Skin epidermis (tissue), 12 donors: ENCODE data around the gene CCDC74B.
"Not testable (repeated sequence)": the region's sequence is repeated elsewhere in the genome, so short reads cannot be mapped to it uniquely, and the experiment has no call there.

Source experiments
- H3K27ac ChIP-seq, 21 experiments: fragments of 200-600 bp; sonication (generic) in 11 of 21; one replicate each; pipeline ENCODE4 v1.5.0; 2020; ENCODE audit warnings: mild to moderate bottlenecking in 3 of 21, inconsistent platforms in 2 of 21, moderate library complexity in 2 of 21
- H3K4me3 ChIP-seq, 7 experiments: fragments of 200-600 bp; sonication (generic) in 2 of 7; one replicate each; pipeline ENCODE4 v1.5.0; 2020; ENCODE audit warnings: inconsistent platforms in 2 of 7, mild to moderate bottlenecking in 2 of 7, moderate library complexity in 1 of 7

The CCDC74B gene

DNA sequence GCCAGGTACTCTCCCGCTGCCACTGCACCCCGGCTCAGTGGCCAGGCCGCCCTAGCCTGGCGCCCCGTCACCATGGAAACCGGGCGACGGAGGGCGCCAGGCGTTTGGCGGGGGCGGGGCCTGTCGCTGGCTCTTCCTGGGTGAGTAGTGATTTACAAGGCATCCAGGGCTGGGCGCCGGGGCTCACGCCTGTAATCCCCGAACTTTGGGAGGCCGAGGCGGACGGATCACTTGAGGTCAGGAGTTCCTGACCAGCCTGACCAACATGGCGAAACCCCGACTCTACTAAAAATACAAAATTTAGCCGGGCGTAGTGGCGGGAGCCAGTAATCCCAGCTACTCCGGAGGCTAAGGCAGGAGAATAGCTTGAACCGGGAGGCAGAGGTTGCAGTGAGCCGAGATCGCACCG lies at the start of gene CCDC74B:
Gene CCDC74B (minus strand): TSS at position 107 of the 409 bp plus-strand sequence. CDS start 116 bp downstream, outside the sequence.
- H3K4me3 ChIP-seq = peak within 1 kb of the TSS; percentile 12 to 42 (median 26)
- H3K27ac ChIP-seq = not testable (repeated sequence)

GRCh38 chr2:130193824-130194223 lies 48.9 kb upstream of the CCDC74B start:
- not testable (repeated sequence) for H3K4me3 ChIP-seq, H3K27ac ChIP-seq

GRCh38 chr2:130192451-130192850 lies 47.5 kb upstream of the CCDC74B start:
- H3K4me3 ChIP-seq = not testable (repeated sequence)

GRCh38 chr2:130191319-130191718 lies 46.4 kb upstream of the CCDC74B start:
- H3K4me3 ChIP-seq, H3K27ac ChIP-seq: not testable (repeated sequence)

More at GRCh38 chr2:130192451-130192850, 47.5 kb upstream of the CCDC74B start:
- H3K27ac ChIP-seq = not testable (repeated sequence)

DNA sequence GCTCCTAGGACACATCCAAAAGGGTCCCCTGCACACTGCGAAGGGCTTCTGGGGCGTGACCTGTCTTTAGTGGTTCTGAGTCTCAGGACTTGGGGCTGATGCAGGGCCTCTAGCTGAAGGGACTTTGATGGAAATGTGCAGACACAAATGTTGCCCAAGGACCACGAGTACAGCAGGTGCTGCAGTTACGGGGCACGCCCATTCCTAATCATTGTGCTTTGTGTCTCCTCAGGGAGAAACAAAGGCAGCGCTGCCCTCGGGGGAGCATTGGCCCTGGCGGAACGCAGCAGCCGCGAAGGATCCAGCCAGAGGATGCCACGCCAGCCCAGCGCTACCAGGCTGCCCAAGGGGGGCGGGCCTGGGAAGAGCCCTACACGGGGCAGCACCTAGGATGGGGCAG lies 45.3 kb upstream of the CCDC74B start:
- Histone ChIP-seq H3K27ac (no peak overlapping the region), H3K4me3 (no peak overlapping the region)

GRCh38 chr2:130188958-130189357 lies 44.0 kb upstream of the CCDC74B start:
- H3K4me3 ChIP-seq, H3K27ac ChIP-seq: not testable (repeated sequence)

GRCh38 chr2:130187859-130188792 lies 43.2 kb upstream of the CCDC74B start:
- H3K27ac ChIP-seq, H3K4me3 ChIP-seq: not testable (repeated sequence)

DNA sequence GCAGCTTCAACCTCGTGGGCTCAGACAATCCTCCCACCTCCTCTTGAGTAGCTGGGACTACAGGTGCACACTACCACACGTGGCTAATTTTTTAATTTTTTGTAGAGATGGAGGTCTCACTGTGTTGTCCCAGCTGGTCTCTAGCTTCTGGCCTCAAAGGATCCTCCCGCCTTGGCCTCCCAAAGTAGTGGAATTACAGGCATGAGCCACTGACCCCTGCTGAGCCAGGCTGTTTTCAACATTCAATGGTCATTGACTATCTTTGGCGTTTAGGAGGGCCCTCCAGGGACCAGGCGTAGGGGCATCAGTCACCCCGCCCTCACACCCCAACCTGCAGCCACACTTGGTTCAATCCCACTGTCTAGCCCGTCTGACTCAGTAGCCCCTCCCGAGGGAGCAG lies 42.4 kb upstream of the CCDC74B start:
- Histone ChIP-seq H3K27ac (no peak overlapping the region), H3K4me3 (no peak overlapping the region)

- H3K4me3 ChIP-seq = no peak overlapping the region
- H3K27ac ChIP-seq = no peak overlapping the region
Measured at GRCh38 chr2:130186391-130186790, 41.5 kb upstream of the CCDC74B start.

- no peak overlapping the region for H3K27ac ChIP-seq
Measured at GRCh38 chr2:130185896-130186295, 41.0 kb upstream of the CCDC74B start.

DNA sequence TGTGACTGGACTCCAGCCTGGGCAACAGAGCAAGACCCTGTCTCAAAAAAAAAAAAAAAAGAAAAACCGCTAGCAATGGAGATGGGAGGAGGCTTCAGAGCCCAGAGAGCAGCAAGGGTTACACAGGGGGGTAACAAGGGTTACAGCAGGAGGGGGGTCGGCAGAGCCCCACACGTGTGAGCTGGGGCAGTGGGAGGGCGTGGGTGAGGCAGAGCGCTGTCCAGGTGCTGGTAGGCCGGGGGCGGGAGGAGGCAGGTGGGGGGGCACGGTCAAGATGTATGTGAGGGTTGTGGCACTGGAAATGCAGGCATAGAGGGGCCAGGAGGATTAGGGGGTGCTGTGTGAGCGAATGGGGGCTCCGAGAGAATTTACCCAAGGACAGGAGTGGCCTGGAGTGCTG lies 40.5 kb upstream of the CCDC74B start:
- no peak overlapping the region for H3K27ac ChIP-seq
- H3K4me3 ChIP-seq = no peak overlapping the region

More at GRCh38 chr2:130185896-130186295, 41.0 kb upstream of the CCDC74B start:
- no peak overlapping the region for H3K4me3 ChIP-seq

DNA sequence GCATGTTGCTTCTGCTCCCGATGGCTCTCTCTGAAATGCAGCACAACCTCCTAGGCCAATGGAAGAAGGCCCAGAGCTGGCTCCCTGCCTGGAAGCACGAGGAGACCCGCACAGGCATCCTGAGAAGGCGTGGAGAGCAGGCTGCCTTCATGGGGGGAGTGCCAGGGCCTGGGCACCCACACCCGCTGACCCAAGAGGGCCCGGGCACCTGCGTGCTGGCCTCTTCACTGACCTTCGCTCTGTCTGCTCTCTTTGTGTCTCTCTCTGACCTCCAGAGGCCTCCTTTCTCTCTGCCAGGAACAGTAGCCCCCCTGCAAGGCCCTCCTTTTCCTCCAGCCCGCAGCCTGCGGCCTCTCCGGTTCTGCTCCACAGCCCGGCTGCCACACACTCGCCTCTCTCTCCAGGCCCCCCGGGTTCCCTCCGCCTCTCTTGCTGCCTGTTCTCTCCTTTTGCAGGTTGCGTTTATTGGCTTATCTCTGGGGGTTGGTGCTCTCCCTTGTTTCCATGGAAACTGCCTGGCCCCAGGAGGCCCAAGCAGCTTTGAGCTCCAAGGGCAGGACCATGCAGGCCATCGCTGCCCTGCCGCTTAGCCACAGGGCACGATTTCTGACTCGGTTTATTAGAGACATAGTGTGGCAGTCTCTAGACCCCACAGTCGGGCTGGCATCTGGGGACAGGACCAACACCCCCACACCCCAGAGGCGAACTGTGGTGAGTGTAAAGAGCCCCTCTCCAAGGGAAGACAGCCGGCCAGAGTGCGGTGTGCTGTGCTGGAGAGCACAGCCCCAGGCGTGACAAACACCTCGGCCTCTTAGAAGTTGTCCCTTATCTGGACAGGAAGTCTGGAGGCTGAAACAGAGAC lies 38.8 kb upstream of the CCDC74B start:
- H3K27ac ChIP-seq = peak overlapping the region in 6 of 21 experiments; percentile 49 to 96 (median 91)
- H3K4me3 ChIP-seq = peak overlapping the region in 2 of 7 experiments; percentile 66 to 100

- peak overlapping the region in 18 of 21 experiments; percentile 37 to 97 (median 92) for H3K27ac ChIP-seq
- H3K4me3 ChIP-seq = peak overlapping the region; percentile 66 to 100 (median 98)
Measured at GRCh38 chr2:130182826-130183511, 38.1 kb upstream of the CCDC74B start.

- peak within 1 kb of the TSS; percentile 57 to 98 (median 93) for H3K27ac ChIP-seq
- H3K4me3 ChIP-seq = peak within 1 kb of the TSS; percentile 66 to 100 (median 98)
Measured at GRCh38 chr2:130181880-130182682, 37.2 kb upstream of the CCDC74B start, which contains the start of gene MZT2B. TSS of gene MZT2B (plus strand) at chr2:130182262. CDS start at chr2:130182283, 21 bp downstream.

- H3K4me3 ChIP-seq = peak within 1 kb of the TSS; percentile 66 to 100 (median 98)
- H3K27ac ChIP-seq = peak within 1 kb of the TSS; percentile 57 to 98 (median 93)
Measured at GRCh38 chr2:130181325-130181879, 36.5 kb upstream of the CCDC74B start, which contains the start of gene SMPD4. TSS of gene SMPD4 (minus strand) at chr2:130181602. CDS start at chr2:130176592, 5,010 bp downstream.

- Histone ChIP-seq H3K27ac (peak overlapping the region; percentile 44 to 98 (median 93)), H3K4me3 (peak overlapping the region; percentile 66 to 100 (median 98))
Measured at GRCh38 chr2:130180404-130181324, 35.8 kb upstream of the CCDC74B start.

DNA sequence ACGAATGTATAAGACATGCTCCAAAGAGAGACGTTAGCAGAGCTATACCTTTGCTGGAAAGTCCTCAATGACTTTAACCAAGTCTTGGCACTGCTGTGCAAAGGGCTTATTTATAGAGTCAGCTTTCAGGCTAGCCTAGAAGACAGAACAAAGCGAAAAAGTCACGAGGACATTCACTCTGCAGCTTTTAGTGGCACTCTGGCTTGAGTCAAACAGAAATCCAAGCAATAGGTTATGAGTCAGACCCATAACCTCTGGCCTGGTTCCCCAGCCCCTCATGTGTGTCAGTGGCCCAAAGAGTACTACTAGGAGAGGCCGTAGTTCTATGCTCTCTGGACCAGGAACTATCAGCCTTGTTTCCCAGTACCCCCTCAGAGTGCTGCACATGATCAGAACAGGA lies 30.0 kb upstream of the CCDC74B start:
- not testable (repeated sequence) for H3K27ac ChIP-seq, H3K4me3 ChIP-seq
